Measurements from ENCODE around the gene RIN3. TPM values are rescaled to one million over a fixed set of nuclear protein-coding genes. Genes with fewer than 3 reads are reported as not detected.

The RIN3 gene
- total and polyA plus RNA-seq, 2 donors (not counting 3 experiments of a cell fraction or from before 2014, with no cell fraction given), result 5.1 to 20.8 TPM

- Histone ChIP-seq H3K4me1 (ENCODE audit: control insufficient read depth, extremely low read depth, insufficient read depth, low read length) (no peaks in the 10 kb centered on the region), H3K4me2 (ENCODE audit: insufficient read depth, low read length) (no peak overlapping the region), H3K36me3 (ENCODE audit: control insufficient read depth in 2 of 2, extremely low read depth in 1 of 2, insufficient read depth in 2 of 2, low read length in 2 of 2) (peaks cover 0 to 8% of the 10 kb centered on the region in 2 experiments), H4K20me1 (replicated peaks; ENCODE audit: control insufficient read depth, extremely low read depth, insufficient read depth, low read length) (no peaks in the 10 kb centered on the region), H3K4me3 (replicated peaks in 1 of 3; ENCODE audit: insufficient read depth in 1 of 3, low read depth in 1 of 3, low read length in 3 of 3) (no peak overlapping the region), H2AFZ (ENCODE audit: low read depth, low read length) (no peak overlapping the region), H3K9me3 (replicated peaks; ENCODE audit: control insufficient read depth, insufficient read depth, low read length) (no peaks in the 10 kb centered on the region), H3K27me3 (ENCODE audit: control insufficient read depth in 2 of 2, insufficient read depth in 2 of 2, low read length in 2 of 2) (no peaks in the 10 kb centered on the region), H3K79me2 (ENCODE audit: control insufficient read depth, insufficient read depth, low read length) (no peaks in the 10 kb centered on the region), H3K27ac (ENCODE audit: insufficient read depth, low read depth, low read length) (no peak overlapping the region), H3K9ac (replicated peaks; ENCODE audit: extremely low read depth, insufficient read depth, low read length) (no peak overlapping the region), H3K9me1 (replicated peaks; ENCODE audit: control insufficient read depth, extremely low read depth, insufficient read depth, low read length) (no peaks in the 10 kb centered on the region)
- DNase-seq (ENCODE audit: low read depth, low spot score) (no peak), FAIRE-seq (no peak)
- dilution Hi-C loops (cut with MboI; ENCODE audit: extremely low pct_ligation_motif_present, low sequenced_read_pairs), result no loop called here
- intact Hi-C loops (cut with micrococcal nuclease), result loop anchor here (2.0 kb wide), 1 partner anchor 427 kb away; no protein-coding TSS in a partner anchor
- TF ChIP-seq JUN (IDR thresholded peaks at IDR 0.05; ENCODE audit: borderline replicate concordance, insufficient read depth, insufficient read length, low read depth) (no peak), EZH2 (IDR thresholded peaks at IDR 0.05; ENCODE audit: borderline replicate concordance, low read depth, low read length, severe bottlenecking) (no peak), MYC (IDR thresholded peaks at IDR 0.05; ENCODE audit: low read depth, low read length) (no peak), GATA2 (IDR thresholded peaks at IDR 0.05; ENCODE audit: insufficient read depth, insufficient read length, low read depth, low read length) (no peak), MAX (IDR thresholded peaks at IDR 0.05; ENCODE audit: insufficient read depth, insufficient read length) (no peak), FOS (IDR thresholded peaks at IDR 0.05; ENCODE audit: borderline replicate concordance, insufficient read depth, low read length) (no peak), POLR2A (IDR thresholded peaks at IDR 0.05; ENCODE audit: low read depth, low read length) (no peak), CTCF (IDR thresholded peaks at IDR 0.05; ENCODE audit: extremely low read depth in 1 of 2, insufficient read depth in 1 of 2, low read depth in 1 of 2, low read length in 2 of 2) (no peak), POLR2AphosphoS5 (IDR thresholded peaks at IDR 0.05; ENCODE audit: insufficient read depth, low read depth, low read length) (no peak)
- POLR2A ChIA-PET, result no interaction called here
- no TSS peak for BruUV-seq (replicated peaks)
- CTCF ChIA-PET, result interaction anchor here (0.9 to 4.9 kb wide), 4 partner anchors 14 to 72 kb away, joined by 4 to 96 read pairs (median 8); partner anchors contain the start of gene LGMN
These were observed 198.5 kb downstream of the RIN3 start for GRCh38 chr14:92711976-92712653.
